ENCODE measurements around the gene NMNAT3. TPM values are rescaled to one million over a fixed set of nuclear protein-coding genes. Genes with fewer than 3 reads are reported as not detected.

NMNAT3 gene
- total and polyA plus RNA-seq, 9 donors = 15.8 to 31.2 (median 21.6) TPM

DNA sequence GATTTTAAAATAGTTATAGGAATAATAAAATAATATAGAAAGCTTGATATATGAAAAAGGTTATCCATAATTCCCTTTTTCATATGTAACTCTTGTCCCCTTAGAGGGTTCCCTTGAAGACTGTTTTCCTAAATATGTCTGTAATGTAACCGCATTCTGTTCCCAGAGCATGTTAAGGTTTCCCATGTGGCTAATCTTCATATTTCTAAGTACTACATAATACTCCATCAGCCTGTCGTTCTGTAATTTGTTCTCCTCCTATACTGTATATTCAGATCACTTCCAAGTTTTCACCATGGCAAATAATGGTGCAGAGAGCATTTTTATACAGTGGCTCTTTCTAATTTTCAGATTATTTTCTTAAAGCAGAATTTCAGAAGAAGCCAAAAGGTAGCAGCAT is 6.7 kb downstream of the NMNAT3 start:
- 78 to 81% (median 81%) methylated on average over 2 of the region's 2 CpGs for WGBS, 3 donors
- H3K9me3 ChIP-seq = no peaks in the 10 kb centered on the region
- H3K4me3 ChIP-seq = no peak overlapping the region
- H3K4me1 ChIP-seq (ENCODE audit: insufficient read depth) = peaks cover 2% of the 10 kb centered on the region
- no peaks in the 10 kb centered on the region for H3K36me3 ChIP-seq
- DNase-seq = no peak
- no peak overlapping the region for H3K27ac ChIP-seq
- no peak for TF ChIP-seq POLR2A (IDR thresholded peaks at IDR 0.05)
- TF ChIP-seq, protein P1, sequence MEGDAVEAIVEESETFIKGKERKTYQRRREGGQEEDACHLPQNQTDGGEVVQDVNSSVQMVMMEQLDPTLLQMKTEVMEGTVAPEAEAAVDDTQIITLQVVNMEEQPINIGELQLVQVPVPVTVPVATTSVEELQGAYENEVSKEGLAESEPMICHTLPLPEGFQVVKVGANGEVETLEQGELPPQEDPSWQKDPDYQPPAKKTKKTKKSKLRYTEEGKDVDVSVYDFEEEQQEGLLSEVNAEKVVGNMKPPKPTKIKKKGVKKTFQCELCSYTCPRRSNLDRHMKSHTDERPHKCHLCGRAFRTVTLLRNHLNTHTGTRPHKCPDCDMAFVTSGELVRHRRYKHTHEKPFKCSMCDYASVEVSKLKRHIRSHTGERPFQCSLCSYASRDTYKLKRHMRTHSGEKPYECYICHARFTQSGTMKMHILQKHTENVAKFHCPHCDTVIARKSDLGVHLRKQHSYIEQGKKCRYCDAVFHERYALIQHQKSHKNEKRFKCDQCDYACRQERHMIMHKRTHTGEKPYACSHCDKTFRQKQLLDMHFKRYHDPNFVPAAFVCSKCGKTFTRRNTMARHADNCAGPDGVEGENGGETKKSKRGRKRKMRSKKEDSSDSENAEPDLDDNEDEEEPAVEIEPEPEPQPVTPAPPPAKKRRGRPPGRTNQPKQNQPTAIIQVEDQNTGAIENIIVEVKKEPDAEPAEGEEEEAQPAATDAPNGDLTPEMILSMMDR (IDR thresholded peaks at IDR 0.05) = no peak
- TF ChIP-seq EP300 (IDR thresholded peaks at IDR 0.05) = no peak
- H3K27me3 ChIP-seq = no peaks in the 10 kb centered on the region
- intact Hi-C loops (cut with DNase I) = loop anchor here in 1 of 4 donors (10.0 kb wide), 1 partner anchor 116 kb away; no protein-coding TSS in a partner anchor

DNA sequence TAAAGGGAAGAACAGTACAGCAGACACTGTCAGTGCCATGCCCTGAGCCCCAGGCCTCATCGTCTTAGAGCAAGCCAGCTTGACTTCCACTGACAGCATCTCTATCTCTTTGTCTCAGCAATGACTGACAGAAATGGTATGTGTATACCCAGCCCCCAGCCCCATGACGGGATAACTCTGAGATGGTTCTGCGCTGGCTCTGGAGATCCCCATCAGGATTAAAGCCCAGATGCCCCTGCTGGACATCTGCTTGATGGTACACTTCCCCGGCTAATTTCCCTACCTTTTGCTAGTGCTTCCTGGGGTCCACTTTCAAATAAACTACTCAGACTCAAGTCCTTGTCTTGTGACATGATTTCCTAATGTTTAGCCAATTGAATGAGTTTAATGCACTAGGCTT is 7.6 kb downstream of the NMNAT3 start:
- no peak overlapping the region for H3K4me3 ChIP-seq
- intact Hi-C loops (cut with DNase I) = loop anchor here in 1 of 4 donors (10.0 kb wide), 1 partner anchor 115 kb away; no protein-coding TSS in a partner anchor
- H3K27me3 ChIP-seq = no peaks in the 10 kb centered on the region
- TF ChIP-seq, protein P1 (IDR thresholded peaks at IDR 0.05) = no peak
- TF ChIP-seq POLR2A (IDR thresholded peaks at IDR 0.05) = no peak
- TF ChIP-seq EP300 (IDR thresholded peaks at IDR 0.05) = no peak
- H3K27ac ChIP-seq = no peak overlapping the region
- peaks cover 2% of the 10 kb centered on the region for H3K4me1 ChIP-seq (ENCODE audit: insufficient read depth)
- H3K36me3 ChIP-seq = no peaks in the 10 kb centered on the region
- WGBS, 3 donors = 95 to 97% (median 96%) methylated on average over 4 of the region's 4 CpGs
- no peak for DNase-seq
- H3K9me3 ChIP-seq = no peaks in the 10 kb centered on the region

DNA sequence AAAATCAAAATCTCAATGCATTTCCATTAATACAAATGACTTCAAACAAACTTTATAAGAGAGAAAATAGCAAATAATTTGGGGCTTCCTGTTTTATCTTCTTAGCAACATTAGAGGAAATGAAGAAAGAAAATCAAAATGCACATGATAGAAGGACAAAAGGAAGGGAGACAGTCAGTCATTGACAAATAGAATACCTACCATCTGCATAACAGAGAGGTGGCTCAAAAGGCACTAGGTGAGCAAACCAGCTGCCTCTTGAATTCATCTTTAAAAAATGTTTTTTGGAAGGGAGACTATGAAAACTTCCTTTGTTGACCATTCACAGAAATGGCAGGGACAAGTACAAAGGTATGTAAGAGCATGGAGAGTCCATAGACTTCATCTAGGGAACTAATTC is 9.4 kb downstream of the NMNAT3 start:
- Histone ChIP-seq H3K36me3 (no peaks in the 10 kb centered on the region), H3K27ac (no peak overlapping the region), H3K9me3 (no peaks in the 10 kb centered on the region), H3K27me3 (no peaks in the 10 kb centered on the region), H3K4me1 (ENCODE audit: insufficient read depth) (peaks cover 3% of the 10 kb centered on the region), H3K4me3 (no peak overlapping the region)
- TF ChIP-seq EP300 (IDR thresholded peaks at IDR 0.05) (no peak), POLR2A (IDR thresholded peaks at IDR 0.05) (no peak)
- TF ChIP-seq, protein P1 (IDR thresholded peaks at IDR 0.05) = no peak
- intact Hi-C loops (cut with DNase I) = no loop called here
- DNase-seq = no peak

DNA sequence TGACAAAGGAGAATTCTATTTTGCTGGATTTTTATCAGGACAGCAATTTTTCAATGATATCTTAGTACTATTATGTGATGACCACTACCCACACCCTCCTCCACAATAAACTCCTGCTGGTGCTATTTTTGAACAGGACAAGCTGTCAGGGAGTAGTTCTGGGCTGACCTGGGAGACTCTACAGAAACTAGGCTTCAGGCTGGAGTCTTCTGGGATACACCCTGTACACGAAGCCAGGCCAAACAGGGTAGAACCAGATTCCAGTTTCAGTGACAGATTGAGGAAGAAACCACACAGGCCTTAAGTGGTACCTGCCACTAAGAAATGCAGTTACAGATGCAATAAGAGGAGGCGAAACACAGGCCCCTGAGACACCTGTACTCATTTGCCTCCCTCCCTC is 12.8 kb downstream of the NMNAT3 start:
- no peak overlapping the region for H3K4me3 ChIP-seq
- peaks cover 1% of the 10 kb centered on the region for H3K4me1 ChIP-seq (ENCODE audit: insufficient read depth)
- 65 to 74% (median 69%) methylated on average over 2 of the region's 2 CpGs for WGBS, 3 donors
- H3K27me3 ChIP-seq = no peaks in the 10 kb centered on the region
- no peaks in the 10 kb centered on the region for H3K9me3 ChIP-seq
- TF ChIP-seq, protein P1 (IDR thresholded peaks at IDR 0.05) = no peak
- TF ChIP-seq POLR2A (IDR thresholded peaks at IDR 0.05) (no peak), EP300 (IDR thresholded peaks at IDR 0.05) (no peak)
- no peak for DNase-seq
- intact Hi-C loops (cut with DNase I) = no loop called here
- no peak overlapping the region for H3K27ac ChIP-seq
- H3K36me3 ChIP-seq = no peaks in the 10 kb centered on the region
